Stimulated activated CD8-positive, alpha-beta memory T cell treated with anti-CD3 and anti-CD28 coated beads, Interleukin-4, amount 100 ng/mL, for 1 hour (primary cell): ENCODE results near the gene COL13A1.

Experiments used
- DNase-seq, 2 donors: peaks; one replicate each; pipeline ENCODE4 v3.0.0-alpha.2; 2020; ENCODE audit warnings: low read depth in 2 of 2, low spot score in 1 of 2

Gene COL13A1

GRCh38 chr10:69902835-69903535, 101.3 kb downstream of the COL13A1 start:
- no peak for DNase-seq

- DNase-seq = no peak
Observed at GRCh38 chr10:69904533-69904932, 102.8 kb downstream of the COL13A1 start.

DNA sequence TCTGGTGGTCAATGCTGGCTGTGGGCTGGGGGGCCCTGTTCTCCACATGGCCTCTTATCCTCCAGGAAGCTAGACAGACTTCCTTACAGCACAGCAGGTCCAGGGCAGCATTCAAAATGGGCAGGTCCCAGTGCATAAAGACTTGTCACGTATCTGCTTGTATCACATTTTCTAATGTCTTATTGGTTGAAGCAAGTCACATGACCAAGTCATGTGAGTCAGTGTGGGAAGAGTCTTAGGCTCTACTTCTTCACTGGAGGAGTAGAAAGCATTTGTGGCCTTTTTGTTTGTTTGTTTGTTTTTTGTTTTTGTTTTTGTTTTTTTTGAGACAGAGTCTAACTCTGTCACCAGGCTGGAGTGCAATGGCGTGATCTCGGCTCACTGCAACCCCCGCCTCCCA, 104.7 kb downstream of the COL13A1 start:
- DNase-seq = no peak

DNA sequence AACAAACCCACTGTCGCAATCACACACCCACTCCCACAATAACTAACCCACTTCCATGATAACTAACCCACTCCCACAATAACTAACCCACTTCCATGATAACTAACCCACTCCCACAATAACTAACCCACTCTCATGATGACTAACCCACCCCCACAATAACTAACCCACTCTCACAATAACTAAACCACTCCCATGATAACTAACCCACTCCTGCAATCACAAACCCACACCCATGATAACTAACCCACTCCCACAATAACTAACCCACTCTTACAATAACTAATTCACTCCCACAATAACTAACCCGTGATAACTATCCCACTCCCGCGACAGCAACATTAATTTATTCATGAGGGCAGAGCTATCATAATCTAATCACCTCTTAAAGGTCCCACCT, 105.8 kb downstream of the COL13A1 start:
- DNase-seq = no peak

DNA sequence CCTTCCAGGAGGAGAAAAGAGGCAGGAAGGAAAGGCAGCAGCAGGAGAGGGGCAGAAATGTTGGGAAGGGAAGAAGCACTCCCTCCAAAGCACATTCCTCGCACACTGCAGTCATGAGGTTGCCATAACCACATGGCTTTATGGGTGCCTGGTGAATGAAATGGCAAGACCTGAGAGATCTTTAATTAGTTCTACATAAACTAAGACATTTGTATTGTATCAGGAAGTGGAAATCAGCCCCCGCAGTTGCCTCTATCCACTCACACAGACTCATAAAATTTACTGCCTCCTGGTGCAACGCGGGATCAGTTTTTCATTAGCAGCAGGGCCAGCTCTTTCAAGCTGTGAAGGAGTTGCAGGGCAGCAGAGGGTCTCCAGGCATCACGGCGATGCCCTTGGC, 106.4 kb downstream of the COL13A1 start:
- no peak for DNase-seq

GRCh38 chr10:69910561-69910960, 108.9 kb downstream of the COL13A1 start:
- no peak for DNase-seq

DNA sequence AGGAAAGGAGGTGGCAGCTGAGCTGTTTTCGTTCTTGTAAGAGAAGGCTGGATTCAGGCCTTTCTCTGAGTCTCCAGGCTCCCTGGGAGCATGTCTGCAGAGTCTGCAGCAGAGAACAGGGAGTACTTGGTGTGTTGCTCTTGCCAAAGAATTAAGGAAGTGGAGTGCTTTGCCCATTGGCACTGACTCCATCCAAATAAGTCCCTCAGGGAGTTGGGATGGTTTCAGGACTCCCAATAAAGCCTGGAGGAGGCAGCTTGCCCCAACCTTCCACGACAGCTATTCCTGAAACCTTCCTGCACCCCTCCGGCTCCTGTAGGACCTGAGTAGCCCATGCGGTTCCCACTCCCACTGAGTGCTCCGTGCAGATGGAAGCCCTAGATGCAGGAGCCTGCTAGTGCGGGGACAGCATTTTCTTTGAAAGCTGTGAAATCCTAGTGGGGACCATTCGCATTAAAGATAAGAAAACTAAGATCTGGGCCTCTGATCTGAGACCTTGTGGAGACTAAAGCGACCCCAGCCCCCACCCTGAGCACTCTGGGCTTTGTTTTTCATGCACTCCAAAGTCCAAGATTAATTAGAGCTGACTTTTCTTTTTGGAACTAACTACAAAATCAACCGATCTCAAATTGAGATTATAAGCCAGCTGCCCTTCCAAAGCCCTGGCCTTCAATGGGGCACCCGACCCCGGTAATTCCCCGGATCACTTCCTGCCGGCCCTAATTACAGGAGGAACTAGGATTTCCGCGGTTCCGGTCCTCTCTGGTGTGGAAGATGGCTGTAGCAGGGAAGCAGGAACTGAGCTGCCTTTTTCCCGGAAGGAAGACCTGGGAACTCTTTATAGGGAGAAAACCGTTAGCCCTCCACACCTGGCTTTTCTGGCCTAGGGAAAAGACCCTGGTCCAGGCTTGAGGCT, 110.2 kb downstream of the COL13A1 start:
- DNase-seq = no peak

- DNase-seq = no peak
Observed at GRCh38 chr10:69912589-69912988, 110.9 kb downstream of the COL13A1 start.

GRCh38 chr10:69913606-69914382, 112.1 kb downstream of the COL13A1 start:
- DNase-seq = no peak

DNA sequence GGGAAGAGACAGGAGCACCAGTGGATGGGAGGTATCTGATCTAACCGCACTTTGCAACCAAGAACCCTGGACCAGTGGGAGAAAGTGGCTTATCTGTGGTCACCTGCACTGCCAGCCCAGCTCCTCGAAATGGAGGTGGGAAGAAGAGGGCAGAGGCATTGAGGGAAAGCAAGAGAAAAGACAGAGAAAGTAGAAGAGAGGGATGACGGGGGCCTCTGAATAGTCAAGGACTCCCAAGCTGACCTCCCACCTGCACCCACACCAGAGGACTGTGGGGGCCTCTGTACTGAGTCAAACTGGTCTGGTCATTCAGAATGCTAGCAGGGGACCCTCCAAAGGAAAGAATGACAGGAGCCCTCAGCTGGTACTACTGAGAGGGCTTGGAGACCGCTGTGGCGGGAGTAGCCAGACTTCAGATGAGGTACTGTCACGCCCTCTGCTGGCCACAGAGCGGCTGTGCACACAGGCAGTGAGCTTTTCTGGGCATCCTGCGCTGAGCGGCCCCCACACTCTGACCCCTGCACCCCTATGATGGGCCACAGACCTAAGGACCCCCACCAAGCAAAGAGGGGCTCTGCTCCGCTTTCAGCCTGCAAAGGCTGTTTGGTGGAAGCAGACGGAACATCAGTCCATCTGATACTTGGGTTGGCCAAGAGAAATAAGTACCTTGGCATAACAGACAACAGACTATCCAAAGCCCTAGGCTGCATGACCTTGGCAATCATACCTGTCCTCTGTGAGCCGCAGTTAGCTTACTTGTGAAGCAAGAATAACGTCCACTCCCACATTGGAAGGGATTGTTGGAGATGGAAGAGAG, 112.9 kb downstream of the COL13A1 start:
- DNase-seq = peak; percentile 9 to 10

- DNase-seq = no peak
Observed at GRCh38 chr10:69915215-69915560, 113.5 kb downstream of the COL13A1 start.

GRCh38 chr10:69916118-69916517, 114.4 kb downstream of the COL13A1 start:
- no peak for DNase-seq

DNA sequence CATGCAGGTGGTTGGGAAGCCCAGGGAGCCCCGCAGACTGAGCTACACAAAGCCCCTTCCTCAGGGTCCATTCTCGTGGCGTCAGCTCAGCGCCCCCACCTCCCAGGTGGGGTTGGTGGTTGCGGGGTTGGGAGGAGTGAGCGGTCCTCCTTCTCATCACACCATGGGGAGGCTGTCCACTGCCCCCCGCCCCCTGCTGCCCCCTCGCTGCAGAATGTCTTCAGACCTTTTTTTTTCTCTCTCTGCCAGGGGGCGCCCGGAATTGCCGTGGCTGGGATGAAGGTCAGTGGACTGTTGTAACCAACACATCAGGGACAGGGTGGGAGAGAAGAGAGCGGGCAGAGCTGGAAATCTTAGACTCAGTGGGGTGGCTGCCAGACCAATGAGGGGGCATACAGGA, 116.3 kb downstream of the COL13A1 start:
- DNase-seq = no peak

- no peak for DNase-seq
Observed at GRCh38 chr10:69919250-69919649, 117.5 kb downstream of the COL13A1 start.

DNA sequence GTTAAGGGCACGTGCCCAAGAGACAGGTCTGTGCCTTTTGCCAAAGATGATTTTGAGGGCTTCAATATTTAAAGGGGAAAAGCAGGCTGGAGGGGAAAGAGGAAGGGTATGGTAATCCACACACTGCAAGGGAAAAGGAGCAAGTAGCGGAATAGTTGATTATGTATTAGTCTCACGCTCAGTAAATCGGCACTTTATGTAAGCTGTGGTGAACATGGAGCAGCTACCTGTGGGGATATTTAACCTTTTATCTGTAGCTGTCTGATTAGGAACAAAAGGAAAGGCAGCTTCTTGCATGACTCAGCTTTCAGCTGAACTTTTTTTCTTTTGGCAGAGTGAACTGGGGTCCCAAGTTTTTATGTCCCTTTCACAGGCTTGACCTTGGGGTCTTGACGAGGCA, 123.4 kb downstream of the COL13A1 start:
- no peak for DNase-seq

DNA sequence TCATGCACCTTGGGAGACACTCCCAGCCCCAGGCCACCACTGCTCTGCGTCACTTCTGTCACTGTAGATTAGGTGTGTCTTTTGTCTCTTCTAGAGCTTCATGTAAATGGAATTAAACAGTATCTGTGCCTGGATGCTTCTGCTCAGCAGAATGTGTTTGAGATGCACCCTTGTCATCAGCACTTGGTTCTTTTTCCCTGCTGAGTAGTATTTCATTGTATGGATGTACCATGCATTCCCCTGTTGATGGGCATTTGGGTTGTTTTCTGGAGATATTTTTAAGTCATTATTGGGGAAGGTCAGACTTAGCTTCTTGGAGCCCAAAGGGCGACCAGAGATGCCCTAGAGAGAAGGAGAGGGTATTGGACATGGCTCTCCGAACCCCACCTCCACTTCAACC, 126.6 kb downstream of the COL13A1 start:
- no peak for DNase-seq

DNA sequence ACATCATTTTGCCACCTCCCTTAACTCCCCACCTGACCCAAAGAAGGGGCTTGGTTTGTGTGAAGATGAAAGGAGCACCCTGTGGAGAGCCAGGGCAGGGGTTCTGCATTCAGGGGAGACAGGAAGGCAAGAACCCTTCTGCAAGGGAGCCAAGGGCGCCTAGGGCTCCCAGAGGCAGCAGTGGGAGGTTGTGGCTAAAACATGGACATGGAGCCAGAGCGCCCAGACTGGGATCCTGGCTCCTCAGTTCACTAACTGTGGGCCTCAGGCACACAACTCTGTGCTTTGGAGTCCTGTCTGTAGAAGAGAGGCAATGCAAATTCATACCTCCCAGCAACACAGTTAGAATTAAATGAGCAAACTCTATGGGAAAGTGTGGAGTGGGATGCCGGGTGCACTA, 127.9 kb downstream of the COL13A1 start:
- DNase-seq = no peak

DNA sequence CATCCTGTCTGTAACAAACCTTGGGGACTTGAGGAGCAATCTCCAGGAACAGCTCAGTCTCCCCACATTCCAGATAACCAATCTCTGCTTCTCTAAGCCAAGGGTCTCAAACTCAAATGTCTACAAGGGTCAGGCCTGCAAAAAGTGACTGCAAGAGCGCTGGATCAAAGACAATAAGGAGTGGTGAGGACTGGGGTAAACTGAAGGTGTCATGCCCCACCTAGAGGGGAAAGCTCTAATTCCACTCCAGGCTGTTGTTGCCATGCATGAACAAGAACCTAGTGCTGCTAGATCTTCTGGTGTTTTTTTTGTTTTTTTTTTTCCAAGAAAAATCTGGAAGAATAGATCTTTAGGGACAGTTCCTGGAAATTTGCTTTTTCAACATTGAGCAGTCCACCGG, 133.1 kb downstream of the COL13A1 start:
- no peak for DNase-seq

DNA sequence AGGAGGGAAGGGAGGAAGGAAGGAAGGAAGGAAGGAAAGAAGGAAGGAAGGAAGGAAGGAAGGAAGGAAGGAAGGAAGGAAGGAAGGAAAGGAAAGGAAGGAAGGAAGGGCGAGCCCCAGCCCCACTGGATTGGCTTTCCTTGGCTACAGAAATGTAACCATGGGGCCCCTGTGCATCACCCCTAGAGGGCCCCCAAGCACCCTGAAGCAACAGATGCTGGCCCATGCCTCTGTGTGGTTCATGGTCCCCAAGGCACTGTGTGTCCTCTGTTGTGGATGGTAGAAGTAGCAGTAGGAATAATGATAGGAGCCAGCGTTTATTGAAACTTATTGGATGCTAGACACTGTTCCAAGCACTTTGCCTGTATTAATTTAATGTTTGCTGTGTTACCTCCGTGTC, 134.4 kb downstream of the COL13A1 start:
- DNase-seq = no peak

DNA sequence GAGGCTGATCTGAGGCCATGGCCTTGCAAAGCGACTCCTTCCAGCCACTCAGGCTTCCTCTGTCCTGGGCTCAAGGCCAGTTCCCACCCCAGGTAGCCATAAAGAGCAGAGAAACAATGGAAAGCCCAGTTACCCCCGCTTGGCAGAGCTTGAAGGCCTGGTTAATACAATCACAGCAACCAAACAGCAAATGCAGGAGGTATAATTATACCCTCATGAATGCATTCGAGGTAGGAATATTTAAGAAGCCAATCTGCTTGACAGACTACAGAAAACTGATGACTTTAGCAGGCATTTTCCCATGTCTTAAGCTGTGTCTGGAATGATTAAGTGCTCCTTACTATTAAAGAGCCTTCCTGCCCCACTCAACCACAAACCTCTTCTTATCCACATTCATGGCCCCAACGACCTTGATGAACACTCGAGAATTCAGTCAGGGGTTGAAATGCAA, 136.9 kb downstream of the COL13A1 start:
- no peak for DNase-seq

DNA sequence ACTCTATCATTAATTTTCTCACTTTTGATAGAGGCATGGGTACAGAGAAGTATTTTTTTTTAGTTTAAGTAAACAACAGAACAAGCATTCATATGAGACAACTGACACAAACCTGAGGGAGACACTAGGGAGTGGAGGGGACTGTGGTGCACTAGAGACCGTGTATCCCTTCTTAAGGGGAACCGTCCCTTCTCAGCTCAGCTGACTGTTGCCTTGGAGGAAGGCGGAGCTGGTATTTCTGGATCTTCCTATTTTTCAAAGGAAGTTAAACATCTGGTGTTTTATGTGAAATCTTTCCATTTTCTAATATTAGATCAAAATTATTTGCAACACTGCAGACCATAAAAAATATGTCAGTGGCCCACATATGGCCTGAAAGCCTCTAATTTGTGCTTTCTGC, 137.4 kb downstream of the COL13A1 start:
- no peak for DNase-seq
